Transverse colon (tissue), 3 donors: ENCODE data around the gene KLK1.

ENCODE experiments used
- EP300 ChIP-seq: sonication (generic); formaldehyde crosslinking; IDR thresholded peaks from one replicate; pipeline ENCODE4 v1.6.1; 2017; ENCODE audit warnings: antibody characterized with exemption, low read depth
- TF ChIP-seq, protein P1 (sequence below), 5 experiments: fragments of 200-600 bp in 3 of 5; fragments of 450-650 bp in 2 of 5; sonication (generic) in 3 of 5; IDR thresholded peaks; 1 replicate in 2 of 5; 2 replicates in 3 of 5; pipeline ENCODE4 v1.5.1; 2016 to 2017; ENCODE audit warnings: antibody characterized with exemption in 5 of 5, inconsistent platforms in 3 of 5, mild to moderate bottlenecking in 2 of 5, moderate library complexity in 1 of 5

DNA sequence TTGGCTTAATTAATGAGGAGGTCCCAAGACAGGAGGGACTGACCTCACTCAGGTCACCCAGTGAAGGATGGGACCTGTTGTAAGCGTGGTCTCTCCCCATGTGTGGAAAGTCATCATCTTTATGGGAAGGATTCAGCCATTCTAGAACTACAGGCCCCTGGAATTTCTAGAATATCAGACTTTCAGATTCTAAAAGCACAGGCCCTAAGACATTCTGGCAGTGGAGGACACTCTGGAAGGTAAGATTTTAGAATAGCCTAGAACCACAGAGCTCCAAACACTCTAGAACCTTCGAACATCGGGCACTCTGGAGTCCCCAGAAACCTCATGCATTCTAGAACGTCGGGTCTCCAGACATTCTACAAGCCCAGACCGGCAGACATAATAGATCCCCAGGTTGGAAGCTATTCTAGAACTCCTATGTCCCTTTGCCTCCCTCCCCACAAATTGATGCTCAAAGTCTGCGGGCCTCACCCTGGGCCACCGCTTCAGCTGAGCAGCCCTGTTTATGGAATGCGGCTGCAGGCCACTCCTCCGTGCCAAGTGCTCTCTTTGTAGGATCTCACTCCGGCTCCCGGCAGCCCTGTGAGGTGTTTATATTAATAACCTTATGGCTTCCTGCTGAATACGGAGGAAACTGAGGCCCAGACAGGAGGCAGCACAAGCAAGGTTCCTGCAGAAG is 11.7 kb upstream of the KLK1 start:
- TF ChIP-seq EP300, result no peak
- TF ChIP-seq, protein P1, sequence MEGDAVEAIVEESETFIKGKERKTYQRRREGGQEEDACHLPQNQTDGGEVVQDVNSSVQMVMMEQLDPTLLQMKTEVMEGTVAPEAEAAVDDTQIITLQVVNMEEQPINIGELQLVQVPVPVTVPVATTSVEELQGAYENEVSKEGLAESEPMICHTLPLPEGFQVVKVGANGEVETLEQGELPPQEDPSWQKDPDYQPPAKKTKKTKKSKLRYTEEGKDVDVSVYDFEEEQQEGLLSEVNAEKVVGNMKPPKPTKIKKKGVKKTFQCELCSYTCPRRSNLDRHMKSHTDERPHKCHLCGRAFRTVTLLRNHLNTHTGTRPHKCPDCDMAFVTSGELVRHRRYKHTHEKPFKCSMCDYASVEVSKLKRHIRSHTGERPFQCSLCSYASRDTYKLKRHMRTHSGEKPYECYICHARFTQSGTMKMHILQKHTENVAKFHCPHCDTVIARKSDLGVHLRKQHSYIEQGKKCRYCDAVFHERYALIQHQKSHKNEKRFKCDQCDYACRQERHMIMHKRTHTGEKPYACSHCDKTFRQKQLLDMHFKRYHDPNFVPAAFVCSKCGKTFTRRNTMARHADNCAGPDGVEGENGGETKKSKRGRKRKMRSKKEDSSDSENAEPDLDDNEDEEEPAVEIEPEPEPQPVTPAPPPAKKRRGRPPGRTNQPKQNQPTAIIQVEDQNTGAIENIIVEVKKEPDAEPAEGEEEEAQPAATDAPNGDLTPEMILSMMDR (IDR thresholded peaks at IDR 0.05), result no peak
